NCI-H1048 (cell line): Measurements from ENCODE around the gene VPS41.
A peak's percentile ranks its signal among the peaks of the same experiment; 100 is the strongest.
"Not testable (repeated sequence)": the region's sequence is repeated elsewhere in the genome, so short reads cannot be mapped to it uniquely, and the experiment has no call there.

Experiments used
- DNase-seq: peaks from one replicate; lab custom pipeline; 2025; lab: John Stamatoyannopoulos, UW

VPS41 gene

DNA sequence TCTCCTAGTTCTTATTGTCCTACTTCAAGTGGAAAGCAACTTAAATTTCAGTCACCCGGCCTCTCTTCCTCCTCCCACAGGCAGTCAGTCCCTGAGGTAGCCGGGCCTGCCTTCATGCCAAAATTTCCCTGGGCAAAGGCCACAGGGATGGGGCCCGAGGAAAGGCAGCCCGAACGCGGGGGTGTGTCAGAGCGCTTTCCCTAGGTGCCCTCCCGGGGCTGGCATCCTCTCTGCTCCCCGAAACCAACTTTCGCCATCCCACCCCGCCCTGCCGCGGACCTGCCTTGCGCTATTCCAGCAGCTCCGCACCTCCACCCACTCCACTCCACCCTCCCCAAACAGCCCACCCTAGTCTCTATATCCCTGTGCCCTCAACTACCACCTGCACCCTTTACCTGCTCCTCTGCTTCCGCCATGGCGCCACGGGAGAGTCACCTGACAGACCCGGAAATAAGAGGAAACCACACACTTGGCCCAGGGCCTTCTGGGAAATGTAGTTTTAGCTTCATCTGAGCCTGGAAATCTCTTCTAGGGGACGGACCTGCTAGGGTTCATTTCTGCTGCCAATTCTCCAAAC lies at the start of gene VPS41:
Gene VPS41 (minus strand): TSS at position 433 of the 577 bp plus-strand sequence. CDS start 17 bp downstream, at position 416.
- peak; percentile 30 for DNase-seq

DNA sequence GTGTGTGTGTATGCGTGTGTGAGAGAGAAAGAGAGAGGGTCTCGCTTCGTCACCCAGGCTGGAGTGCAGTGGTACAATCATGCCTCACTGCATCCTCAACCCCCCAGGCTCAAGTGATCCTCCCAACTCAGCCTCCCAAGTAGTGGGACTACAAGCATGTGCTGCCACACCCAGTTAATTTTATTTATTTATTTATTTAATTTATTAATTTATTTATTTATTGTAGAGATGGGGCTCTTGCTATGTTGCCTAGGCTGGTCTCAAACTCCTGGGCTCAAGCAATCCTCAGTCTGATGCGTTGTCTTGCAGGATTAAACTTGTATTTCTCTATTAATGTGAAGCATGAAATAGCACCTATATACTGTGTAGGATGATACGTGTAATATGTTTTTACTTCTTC lies 46.9 kb upstream of the VPS41 start:
- DNase-seq, result no peak

DNA sequence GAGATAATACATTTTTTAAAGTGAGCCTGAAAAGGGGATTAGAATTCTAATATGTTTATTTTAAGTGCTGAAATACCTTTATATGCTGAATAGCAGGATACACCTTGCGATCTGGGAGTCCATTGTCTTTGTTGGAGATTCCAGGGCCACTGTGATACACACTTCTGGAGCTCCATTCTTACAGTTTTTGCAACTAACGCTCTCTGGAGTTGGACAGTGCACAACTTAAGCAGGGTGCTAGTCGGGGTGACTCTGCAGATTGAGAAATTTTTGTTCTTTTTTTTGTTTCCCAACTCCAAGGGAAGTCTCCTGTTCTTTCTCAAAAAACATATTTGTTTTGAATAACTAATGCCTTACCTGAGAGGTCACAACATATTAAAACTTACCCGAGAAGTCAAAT lies 45.0 kb upstream of the VPS41 start:
- no peak for DNase-seq

- no peak for DNase-seq
Measured at GRCh38 chr7:38953227-38953626, 44.2 kb upstream of the VPS41 start.

GRCh38 chr7:38951213-38951612 lies 42.2 kb upstream of the VPS41 start:
- no peak for DNase-seq

DNA sequence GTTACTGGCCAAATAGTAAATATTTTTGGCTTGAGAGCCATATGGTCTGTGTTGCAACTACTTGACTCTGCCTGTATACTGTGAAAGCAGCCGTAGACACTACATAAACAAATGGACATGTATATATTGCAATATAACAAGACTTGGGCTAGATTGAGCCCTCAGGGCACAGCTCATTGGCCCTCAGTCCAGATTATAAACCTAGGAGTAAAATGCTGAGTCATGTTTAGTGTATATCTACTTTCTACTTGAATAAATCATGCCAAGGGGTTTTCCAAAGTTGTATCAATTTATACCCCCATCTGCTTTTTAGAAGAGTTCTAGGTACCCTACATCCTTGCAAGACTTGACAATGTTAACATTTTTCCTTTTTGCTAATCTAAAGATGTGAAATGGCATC lies 41.3 kb upstream of the VPS41 start:
- DNase-seq, result no peak

GRCh38 chr7:38947541-38947940 lies 38.5 kb upstream of the VPS41 start:
- DNase-seq, result not testable (repeated sequence)

DNA sequence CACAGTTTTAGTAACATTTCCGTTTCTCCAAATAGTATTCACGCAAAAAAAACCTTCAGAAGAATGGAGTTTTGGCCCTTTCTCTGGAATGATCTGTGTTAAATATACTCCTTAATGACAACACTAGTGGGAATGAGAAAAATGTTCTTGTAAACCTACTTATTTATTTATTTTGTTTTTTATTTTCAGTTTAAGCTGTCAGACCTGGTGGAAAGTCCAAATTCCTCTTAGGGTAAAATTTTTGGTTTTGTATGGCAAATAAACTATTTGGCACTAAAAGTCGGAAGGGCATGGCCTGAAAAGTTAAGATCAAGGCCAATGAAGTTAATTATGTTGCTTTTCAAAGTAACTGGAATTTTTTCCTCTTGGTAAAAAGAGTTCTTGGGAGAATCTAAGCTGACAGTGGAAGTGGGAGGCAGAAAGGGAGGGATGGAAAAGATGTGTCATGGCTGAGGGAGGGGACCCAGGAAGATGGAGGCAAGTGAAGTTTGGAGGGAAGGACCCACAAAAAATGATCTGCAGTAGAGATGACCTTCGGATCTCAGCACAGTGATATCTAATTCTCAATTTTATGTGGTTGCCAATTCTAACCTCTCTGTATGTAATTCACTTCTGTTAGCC lies 33.5 kb upstream of the VPS41 start:
- DNase-seq, result no peak

DNA sequence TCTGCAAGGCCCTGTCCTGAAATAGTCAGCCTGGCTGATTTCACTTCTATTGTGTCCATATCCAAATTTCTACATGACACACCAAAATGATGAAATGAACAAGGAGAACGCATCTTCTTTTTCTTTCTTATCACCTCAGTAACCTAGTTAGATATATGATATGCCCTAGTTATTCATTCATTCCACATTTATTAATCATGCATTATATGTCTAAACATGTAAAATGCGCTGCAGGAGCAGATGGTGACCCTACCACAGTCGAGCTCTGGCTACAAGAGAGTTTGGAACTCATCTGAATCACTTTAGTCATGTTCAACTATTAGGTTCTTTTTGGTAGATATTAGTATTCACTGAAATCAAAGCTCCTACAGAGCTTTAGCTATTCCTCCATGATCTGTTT lies 31.8 kb upstream of the VPS41 start:
- DNase-seq, result no peak

GRCh38 chr7:38938589-38938988 lies 29.6 kb upstream of the VPS41 start:
- no peak for DNase-seq

- no peak for DNase-seq
Measured at GRCh38 chr7:38938001-38938485, 29.1 kb upstream of the VPS41 start.

DNA sequence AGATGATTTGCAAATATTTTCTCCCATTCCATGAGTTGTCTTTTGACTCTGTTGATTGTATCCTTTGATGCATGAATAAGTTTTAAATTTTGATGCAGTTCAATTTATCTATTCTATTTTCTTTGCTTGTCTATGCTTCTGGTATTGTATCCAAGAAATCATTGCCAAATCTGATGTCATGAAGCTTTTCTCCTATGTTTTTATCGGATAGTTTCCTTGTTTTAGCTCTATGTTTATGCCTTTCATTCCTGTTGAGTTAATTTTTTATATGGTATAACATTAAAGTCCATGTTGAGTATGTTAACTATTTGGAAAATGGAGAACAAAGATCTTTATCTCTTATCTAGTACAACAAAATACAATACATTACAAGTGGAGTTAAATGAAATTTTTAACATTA lies 27.6 kb upstream of the VPS41 start:
- DNase-seq, result no peak

GRCh38 chr7:38934536-38934935 lies 25.5 kb upstream of the VPS41 start:
- no peak for DNase-seq

- no peak for DNase-seq
Measured at GRCh38 chr7:38934051-38934450, 25.1 kb upstream of the VPS41 start.

- peak; percentile 35 for DNase-seq
Measured at GRCh38 chr7:38932509-38933168, 23.6 kb upstream of the VPS41 start.

DNA sequence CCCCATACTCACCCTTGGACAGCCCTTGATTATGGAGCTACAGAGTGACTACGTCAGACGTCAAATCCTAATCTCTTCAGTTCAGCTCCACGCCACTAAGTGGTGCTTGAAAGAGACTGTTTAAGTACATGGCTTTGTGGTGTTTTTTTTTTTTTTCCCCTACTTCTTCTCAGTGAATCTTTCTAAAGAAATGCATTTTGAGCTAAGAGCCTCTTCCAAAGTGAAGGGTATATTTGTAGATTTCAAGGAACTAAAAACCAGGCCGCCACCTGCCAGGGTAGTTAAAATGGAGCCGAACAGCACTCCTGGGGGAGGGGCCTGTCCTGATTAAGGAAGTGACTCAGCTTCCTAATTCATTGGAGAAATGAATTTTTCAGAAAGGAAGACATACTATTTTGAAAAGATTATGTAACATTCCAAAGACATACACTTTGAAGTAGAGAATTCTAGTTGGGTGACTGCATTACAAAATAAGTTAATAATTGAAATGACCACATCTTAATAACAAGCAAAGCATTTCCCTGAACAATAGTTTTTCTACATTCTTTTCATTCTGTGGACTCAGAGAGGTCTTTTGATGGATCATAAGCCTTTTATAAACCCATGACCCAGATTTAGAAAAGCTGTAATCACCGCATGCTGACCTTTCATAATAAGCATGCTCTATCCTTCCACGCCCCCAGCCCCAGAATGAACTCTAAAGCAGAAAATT lies 20.6 kb upstream of the VPS41 start:
- no peak for DNase-seq

- no peak for DNase-seq
Measured at GRCh38 chr7:38928506-38928905, 19.5 kb upstream of the VPS41 start.

DNA sequence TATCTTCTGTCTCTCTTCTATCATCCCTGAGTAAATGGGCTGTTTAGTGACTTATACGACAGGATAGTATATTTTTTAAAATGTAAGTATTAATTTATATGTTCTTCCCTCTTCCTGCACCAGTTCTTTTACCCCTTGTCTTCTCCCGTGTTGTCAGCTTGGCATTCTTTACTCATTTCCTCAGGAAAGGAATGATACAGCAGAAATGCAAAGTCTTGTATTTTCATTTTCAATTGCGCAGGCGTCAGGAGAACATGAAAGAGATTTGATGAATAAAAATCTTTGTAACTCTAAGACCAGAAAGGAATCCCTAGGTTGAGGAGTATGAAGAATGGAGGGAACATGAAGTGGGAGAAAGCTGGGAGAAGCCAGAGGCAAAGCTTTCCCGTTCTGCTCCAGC lies 18.8 kb upstream of the VPS41 start:
- no peak for DNase-seq

GRCh38 chr7:38920731-38921130 lies 11.7 kb upstream of the VPS41 start:
- no peak for DNase-seq

DNA sequence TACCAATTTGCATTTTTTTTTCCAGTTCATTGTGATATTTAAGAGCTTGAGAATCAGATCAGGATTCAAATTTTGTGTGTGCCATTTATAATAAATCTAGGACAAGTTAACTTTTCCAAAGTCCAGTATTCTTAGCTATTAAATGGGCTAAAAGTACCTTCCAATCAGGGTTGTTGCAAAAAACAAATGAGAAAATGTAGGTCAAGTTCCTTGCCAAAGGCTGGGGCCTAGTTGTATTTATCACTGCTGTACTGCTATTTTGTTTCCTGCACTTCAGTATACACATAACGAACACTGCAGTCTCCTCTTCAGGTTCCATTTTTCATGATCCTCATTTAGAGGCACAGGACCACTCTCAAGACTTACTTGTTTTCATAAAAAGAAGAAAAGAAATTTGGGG lies 7.4 kb upstream of the VPS41 start:
- DNase-seq, result no peak

DNA sequence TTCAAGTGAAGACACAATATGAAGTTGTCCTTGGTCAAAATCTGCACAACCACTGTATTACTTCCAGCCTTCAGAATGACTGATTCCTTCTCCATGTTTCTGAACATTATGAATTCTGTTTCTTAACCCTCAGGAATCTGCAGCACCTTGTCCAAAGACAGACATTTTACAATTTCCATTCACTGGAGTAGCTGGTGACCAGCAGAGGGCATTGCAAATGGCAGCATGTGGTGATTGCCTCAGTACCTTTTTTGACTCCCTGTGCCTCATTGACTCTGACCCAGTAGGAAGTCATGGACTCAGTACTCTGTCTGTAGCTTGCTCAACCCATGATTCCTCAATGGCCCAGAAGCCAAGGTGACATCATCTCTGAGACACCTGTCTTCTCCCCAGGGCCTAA lies 879 bp upstream of the VPS41 start:
- no peak for DNase-seq

GRCh38 chr7:38907766-38908165 lies 1.2 kb downstream of the VPS41 start:
- no peak for DNase-seq

DNA sequence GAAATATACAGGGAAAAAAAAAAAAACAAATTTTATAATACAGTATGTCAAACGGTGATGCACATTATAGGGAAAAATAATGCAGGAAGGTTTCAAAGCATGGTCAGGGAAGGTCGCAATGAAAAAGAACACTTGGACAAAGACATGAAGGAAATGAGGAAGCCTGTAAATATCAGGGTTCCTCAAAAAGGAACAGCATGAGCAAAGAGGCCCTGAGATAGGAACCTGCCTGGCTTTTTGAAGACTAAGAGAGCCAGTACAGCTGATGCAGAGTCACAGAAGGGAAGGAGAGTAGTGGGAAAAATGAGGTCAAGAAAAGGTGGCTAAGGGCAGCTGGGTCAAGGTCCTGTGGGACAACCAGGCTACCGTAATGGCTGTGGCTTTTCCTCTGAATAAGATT lies 1.9 kb downstream of the VPS41 start:
- DNase-seq, result no peak
